Ishikawa (cell line): Measurements from ENCODE around the gene RNU2-63P.

Source experiments
- CEBPB ChIP-seq: IDR thresholded peaks from 2 replicates; pipeline ENCODE4 v1.6.1; 2012
- CREB1 ChIP-seq: IDR thresholded peaks from 2 replicates; pipeline ENCODE4 v1.6.1; 2012; ENCODE audit warnings: low read depth
- EGR1 ChIP-seq: IDR thresholded peaks from 2 replicates; pipeline ENCODE4 v1.6.1; 2012
- EP300 ChIP-seq: IDR thresholded peaks from 2 replicates; pipeline ENCODE4 v1.6.1; 2012; ENCODE audit warnings: borderline replicate concordance
- FOXM1 ChIP-seq: IDR thresholded peaks from 2 replicates; pipeline ENCODE4 v1.6.1; 2012; ENCODE audit warnings: low read depth, borderline replicate concordance
- NFIC ChIP-seq: IDR thresholded peaks from 2 replicates; pipeline ENCODE4 v1.6.1; 2012
- RAD21 ChIP-seq: IDR thresholded peaks from 2 replicates; pipeline ENCODE4 v1.6.1; 2012; ENCODE audit warnings: low read depth
- TAF1 ChIP-seq: IDR thresholded peaks from 2 replicates; pipeline ENCODE4 v1.6.1; 2012; ENCODE audit warnings: low read depth, mild to moderate bottlenecking
- TCF12 ChIP-seq: IDR thresholded peaks from 2 replicates; pipeline ENCODE4 v1.6.1; 2012; ENCODE audit warnings: low read depth
- TEAD4 ChIP-seq: IDR thresholded peaks from 2 replicates; pipeline ENCODE4 v1.6.1; 2012
- YY1 ChIP-seq: IDR thresholded peaks from 2 replicates; pipeline ENCODE4 v1.6.1; 2012; ENCODE audit warnings: low read depth
- ZBTB7A ChIP-seq: IDR thresholded peaks from 2 replicates; pipeline ENCODE4 v1.6.1; 2012; ENCODE audit warnings: low read depth
- TF ChIP-seq, protein P1 (sequence below): IDR thresholded peaks from 2 replicates; pipeline ENCODE4 v1.6.1; 2012; ENCODE audit warnings: low read depth, mild to moderate bottlenecking
- TF ChIP-seq, protein P2 (sequence below): IDR thresholded peaks from 2 replicates; pipeline ENCODE4 v1.6.1; 2012
- TF ChIP-seq, protein P3 (sequence below): IDR thresholded peaks from 2 replicates; pipeline ENCODE4 v1.6.1; 2012

Gene RNU2-63P

DNA sequence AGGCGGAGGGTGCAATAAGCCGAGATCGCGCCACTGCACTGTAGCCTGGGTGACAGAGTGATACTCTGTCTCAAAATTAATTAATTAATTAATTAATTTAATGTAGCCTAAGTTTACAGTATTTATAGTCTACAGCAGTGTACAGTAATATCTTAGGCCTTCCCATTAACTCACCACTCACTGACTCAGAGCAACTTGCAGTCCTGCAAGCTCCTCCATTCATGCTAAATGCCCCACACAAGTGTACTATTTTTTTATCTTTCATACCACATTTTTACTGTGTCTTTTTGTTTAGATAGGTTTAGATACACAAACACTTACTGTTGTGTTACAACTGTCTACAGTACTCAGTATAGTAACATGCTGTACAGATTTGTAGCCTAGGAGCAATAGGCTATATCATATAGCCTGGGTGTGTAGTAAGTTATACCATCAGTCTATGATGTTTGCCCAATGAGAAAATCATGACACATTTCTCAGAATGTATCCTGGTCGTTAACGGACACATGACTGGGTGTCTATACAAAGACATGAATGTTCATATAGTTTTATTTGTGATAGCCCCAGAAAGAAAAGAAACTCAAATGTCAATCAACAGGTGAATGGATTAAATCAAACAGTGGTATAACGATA is 15.8 kb upstream of the RNU2-63P start:
- TF ChIP-seq CEBPB (no peak), EGR1 (no peak), TEAD4 (no peak), YY1 (no peak), TAF1 (no peak), NFIC (no peak), ZBTB7A (no peak), EP300 (no peak), TCF12 (no peak), FOXM1 (no peak), RAD21 (no peak), CREB1 (no peak)
- TF ChIP-seq, protein P1, sequence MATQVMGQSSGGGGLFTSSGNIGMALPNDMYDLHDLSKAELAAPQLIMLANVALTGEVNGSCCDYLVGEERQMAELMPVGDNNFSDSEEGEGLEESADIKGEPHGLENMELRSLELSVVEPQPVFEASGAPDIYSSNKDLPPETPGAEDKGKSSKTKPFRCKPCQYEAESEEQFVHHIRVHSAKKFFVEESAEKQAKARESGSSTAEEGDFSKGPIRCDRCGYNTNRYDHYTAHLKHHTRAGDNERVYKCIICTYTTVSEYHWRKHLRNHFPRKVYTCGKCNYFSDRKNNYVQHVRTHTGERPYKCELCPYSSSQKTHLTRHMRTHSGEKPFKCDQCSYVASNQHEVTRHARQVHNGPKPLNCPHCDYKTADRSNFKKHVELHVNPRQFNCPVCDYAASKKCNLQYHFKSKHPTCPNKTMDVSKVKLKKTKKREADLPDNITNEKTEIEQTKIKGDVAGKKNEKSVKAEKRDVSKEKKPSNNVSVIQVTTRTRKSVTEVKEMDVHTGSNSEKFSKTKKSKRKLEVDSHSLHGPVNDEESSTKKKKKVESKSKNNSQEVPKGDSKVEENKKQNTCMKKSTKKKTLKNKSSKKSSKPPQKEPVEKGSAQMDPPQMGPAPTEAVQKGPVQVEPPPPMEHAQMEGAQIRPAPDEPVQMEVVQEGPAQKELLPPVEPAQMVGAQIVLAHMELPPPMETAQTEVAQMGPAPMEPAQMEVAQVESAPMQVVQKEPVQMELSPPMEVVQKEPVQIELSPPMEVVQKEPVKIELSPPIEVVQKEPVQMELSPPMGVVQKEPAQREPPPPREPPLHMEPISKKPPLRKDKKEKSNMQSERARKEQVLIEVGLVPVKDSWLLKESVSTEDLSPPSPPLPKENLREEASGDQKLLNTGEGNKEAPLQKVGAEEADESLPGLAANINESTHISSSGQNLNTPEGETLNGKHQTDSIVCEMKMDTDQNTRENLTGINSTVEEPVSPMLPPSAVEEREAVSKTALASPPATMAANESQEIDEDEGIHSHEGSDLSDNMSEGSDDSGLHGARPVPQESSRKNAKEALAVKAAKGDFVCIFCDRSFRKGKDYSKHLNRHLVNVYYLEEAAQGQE = no peak
- TF ChIP-seq, protein P2, sequence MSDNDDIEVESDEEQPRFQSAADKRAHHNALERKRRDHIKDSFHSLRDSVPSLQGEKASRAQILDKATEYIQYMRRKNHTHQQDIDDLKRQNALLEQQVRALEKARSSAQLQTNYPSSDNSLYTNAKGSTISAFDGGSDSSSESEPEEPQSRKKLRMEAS = no peak
- TF ChIP-seq, protein P3, sequence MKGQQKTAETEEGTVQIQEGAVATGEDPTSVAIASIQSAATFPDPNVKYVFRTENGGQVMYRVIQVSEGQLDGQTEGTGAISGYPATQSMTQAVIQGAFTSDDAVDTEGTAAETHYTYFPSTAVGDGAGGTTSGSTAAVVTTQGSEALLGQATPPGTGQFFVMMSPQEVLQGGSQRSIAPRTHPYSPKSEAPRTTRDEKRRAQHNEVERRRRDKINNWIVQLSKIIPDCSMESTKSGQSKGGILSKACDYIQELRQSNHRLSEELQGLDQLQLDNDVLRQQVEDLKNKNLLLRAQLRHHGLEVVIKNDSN = no peak

DNA sequence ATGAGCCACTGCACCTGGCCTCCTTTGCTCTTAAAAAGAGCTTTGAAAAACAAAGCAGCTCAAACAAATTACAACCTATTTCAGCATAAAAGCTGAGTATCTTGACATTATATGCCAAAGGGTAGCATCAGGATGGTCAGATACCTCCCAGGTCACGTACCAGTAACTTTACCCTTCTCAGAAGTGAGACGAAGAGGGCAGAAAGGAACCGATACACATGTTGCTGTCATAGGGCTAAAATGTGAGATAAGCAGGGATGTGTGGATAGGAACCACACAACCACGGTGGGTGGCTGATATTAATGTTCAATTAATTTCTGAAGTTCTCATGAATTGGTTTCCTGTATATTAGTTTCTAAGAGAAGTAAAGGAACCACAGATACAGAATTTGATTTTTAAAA is 12.6 kb upstream of the RNU2-63P start:
- no peak for TF ChIP-seq RAD21
- no peak for TF ChIP-seq ZBTB7A
- TF ChIP-seq CREB1 = no peak

DNA sequence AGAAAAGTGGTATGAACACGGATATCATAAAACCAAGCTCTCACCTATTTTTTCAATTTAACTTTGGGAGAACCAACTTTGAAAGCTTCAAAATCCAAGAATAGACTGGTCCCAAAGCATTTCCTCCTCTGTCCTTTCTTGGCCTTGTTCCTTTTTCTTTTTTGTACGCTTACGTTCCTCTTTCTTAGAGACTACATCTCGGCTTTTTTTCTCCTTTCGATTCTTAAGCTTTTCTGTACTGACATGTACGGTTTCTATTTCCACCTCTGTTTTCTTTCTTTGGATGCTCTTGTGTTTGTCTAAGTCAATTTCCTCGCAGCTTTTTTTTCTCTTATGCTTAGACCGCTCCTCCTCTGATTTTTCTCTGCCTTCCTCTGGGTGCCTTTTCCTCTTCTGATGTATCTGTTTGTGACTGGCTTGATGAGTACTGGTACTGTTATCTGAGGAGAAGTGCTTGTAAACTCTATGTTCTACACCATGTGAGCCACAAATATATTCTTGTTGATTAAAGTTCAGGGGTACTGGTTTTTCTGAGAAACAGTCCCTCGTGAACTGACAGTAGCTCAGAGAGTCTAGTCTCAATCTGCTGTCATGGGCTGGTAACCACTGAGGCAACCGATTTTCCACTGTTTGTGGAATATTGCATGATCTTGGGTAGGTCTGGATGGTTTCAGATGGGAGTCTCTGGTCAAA is 11.5 kb upstream of the RNU2-63P start:
- TF ChIP-seq, protein P1 = no peak
- TF ChIP-seq TAF1 (no peak), TCF12 (no peak), CREB1 (no peak), TEAD4 (no peak), EP300 (no peak), CEBPB (no peak), RAD21 (no peak), ZBTB7A (no peak), EGR1 (no peak), NFIC (no peak), YY1 (no peak), FOXM1 (no peak)
- TF ChIP-seq, protein P3 = no peak
- TF ChIP-seq, protein P2 = no peak

DNA sequence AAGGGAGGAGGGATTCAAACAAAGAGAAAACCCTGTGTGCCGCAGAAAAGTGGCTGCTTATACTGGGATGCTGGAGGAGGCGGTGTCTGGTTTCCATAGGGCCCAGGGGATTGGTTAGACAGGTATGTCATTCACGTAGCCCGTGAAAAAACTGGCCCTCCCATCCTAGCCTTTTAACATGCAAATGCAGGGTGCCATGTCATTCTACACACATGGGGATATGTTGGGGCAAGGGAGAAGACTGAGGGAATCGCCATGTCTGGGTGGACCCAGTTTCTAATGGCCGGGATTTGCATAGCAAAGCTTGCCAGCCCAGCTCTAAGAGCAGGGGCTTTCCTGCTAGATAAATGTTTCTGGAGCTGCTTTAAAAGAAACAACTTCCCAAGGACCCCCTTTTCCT is 8.2 kb upstream of the RNU2-63P start:
- TF ChIP-seq CEBPB (no peak), FOXM1 (no peak), EGR1 (no peak), TCF12 (no peak), YY1 (no peak)

DNA sequence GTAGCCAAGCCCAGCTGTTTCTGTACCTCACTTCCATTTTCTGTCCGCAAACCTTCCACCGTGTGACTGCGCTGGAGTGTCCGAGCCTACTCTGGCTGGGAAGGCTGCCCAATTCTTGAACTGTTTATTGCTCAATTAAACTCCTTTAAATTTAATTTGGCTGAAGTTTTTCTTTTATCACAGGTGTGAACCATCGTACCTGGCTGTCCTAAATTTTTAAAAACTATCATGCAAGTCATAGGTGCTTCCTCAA is 6.2 kb upstream of the RNU2-63P start:
- TF ChIP-seq, protein P1 = no peak
- TF ChIP-seq, protein P3 = no peak
- TF ChIP-seq NFIC = no peak
- TF ChIP-seq ZBTB7A = no peak
